ENCODE results near the gene CELSR1.

Gene CELSR1

GRCh38 chr22:46357711-46358520 is 179.5 kb downstream of the CELSR1 start:
- no peak for DNase-seq

DNA sequence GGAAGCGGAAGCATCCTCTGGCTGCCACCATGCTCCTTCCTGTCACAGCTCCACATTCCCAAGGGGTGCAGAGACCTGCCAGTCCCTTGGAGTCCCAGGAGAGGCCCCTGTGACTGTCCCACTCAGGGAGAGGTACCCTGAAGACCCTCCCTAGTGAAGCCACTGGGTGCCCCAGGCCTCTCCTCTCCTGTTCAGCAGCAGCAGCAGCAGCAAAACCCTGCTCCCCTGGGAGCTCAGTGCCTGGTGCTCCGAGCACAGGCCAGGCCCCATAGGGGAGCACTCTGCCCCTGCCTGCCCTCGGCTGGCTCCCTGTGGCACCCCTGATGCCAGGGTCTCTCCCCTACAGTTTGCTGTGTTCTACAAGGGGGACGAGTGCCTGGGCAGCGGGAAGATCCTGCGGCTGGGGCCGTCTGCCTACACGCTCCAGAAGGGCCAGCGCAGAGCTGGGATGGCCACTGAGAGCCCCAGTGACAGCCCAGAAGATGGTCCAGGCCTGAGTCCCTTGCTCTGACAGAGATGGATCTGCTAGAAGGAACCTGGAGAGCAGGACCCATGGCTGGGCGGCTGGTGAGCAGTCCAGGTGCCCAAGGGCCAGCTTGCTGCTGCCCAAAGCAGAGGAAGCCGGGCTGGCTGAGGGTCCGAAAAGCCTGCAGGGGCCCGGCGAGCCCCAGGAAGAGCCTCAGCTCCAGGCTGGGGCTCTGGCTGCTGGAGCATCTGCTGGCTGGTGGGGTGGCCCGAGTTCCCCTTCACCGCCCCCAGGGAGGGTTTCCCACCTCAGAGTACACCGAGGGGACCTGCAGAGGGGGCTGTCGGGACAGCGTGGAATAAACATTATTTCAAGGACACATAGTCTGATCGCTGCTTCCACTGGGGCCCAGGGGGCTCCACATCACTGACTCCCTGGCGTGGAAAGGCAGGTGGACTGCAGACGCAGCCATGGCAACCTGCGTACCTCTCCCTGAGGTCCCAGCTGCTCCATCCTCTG is 180.6 kb downstream of the CELSR1 start:
- no peak for DNase-seq

- no peak for DNase-seq
Observed at GRCh38 chr22:46355996-46356471, 181.4 kb downstream of the CELSR1 start.

DNA sequence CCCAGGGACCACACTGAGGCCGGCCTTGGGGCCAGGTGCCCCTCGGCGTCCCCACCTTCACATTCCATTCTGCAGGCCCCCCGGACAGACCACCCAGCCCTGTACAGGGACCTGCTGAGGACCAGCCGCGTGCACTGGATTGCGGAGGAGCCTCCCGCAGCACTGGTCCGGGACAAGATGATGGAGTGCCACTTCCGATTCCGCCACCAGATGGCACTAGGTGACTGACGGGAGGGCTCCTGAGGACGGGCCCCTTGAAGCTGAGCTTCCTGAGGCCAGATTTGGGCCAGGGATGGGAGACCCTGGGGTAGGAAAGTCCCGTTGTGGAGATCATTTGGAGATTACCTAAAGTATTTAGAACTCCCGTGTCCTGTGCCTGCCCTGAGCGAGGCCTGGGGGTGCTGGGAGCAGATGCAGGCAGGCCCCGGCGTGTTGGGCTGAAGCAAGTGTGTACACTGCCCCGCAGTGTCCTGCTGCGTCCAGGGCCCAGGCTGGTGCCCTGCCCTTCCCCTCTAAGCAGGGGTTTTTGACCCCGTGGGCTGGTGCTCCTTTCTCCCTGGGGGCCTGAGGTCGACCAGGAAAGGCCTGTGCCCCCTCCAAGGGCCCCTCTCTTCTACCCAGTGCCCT is 181.9 kb downstream of the CELSR1 start:
- no peak for DNase-seq

- no peak for DNase-seq
Observed at GRCh38 chr22:46354993-46355305, 182.5 kb downstream of the CELSR1 start.

- no peak for DNase-seq
Observed at GRCh38 chr22:46354176-46354992, 183.0 kb downstream of the CELSR1 start.

- DNase-seq: no peak
Observed at GRCh38 chr22:46353483-46354105, 183.8 kb downstream of the CELSR1 start.

- DNase-seq: no peak
Observed at GRCh38 chr22:46352691-46353386, 184.6 kb downstream of the CELSR1 start.

DNA sequence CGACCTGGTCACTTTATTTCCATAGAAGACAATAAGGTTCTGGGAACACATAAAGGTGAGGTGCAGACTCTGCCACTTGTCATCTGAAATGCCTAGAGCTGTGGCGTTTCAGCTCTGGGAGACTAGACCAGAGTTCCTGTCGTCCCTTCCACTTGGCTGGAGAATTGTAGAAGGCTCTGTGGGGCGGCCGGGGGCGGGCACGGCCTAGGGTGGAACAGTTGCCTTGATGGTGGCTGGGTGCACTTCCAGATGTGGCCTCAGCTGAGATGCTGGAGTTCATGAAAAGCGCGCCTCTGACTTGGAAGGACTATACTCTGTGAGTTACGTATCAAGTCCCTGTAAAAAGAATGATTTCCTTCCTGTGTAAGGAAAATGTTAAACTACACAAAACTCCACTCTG is 185.1 kb downstream of the CELSR1 start:
- no peak for DNase-seq

DNA sequence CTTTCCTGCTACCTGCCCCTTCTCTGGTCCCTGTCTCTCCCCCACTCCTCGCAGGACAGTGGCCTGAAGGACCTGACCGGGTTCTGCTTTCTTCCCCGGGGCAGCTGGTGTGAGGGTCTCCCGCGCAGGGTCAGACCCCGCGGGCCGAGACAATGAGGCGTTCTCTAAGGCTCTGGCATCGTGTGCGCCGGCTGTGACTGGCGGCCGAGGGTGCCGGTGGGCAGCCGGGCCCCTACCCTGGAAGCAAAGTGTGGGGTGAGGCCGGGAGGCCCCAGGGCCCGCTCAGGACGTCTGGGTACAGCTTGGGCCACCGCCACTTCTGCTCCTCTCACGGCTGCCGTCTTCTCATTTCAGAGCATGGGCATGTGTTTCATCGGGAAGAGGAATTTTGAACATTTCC is 185.7 kb downstream of the CELSR1 start:
- DNase-seq: no peak

DNA sequence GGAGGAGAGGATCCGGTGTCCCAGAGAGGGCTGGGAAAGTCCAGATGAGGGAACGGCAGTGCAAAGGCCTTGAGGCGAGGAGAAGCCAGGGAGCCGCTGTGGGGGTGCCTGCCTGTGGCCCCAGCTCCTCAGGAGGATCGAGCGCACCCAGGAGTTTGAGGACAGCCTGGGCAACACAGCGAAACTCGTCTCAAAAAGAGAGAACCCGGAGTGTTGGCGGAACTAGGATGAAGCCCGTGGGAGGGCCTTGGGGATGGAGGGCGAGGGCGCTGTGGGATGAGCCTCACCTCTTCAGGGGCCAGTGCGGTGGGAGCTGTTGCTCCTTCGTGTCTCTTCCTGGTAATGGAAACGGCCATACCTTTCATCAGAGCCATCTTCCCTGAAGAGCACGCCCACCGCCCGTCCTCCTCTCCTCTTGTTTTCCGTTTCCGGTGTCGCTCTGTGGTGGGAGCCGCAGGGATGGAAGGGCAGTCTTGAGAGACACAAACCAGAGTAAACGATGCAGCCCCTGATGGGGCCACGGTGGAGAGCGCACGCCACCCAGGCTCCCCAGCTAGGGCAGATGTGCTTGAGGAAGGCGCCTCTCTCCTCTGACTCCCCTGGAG is 186.2 kb downstream of the CELSR1 start:
- DNase-seq: no peak

DNA sequence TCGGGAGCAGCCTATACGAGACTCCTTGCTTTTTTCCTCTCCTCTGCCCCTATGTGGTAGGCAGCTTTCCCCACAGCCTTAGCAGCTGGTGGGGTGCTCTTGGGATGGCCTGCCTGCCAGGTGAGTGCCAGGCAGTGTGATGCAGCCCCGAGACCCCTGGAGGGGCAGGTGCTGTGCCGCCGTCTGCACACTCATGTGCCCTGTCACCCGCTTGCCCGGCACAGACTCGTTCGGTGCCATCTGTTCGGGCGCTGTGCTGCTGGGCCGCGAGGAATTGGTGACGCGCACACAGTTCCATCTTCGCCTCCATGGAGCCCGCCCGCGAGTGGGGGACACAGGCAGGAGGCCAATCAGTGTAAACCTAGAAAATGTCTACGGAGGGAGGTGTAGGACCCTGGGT is 186.8 kb downstream of the CELSR1 start:
- no peak for DNase-seq

DNA sequence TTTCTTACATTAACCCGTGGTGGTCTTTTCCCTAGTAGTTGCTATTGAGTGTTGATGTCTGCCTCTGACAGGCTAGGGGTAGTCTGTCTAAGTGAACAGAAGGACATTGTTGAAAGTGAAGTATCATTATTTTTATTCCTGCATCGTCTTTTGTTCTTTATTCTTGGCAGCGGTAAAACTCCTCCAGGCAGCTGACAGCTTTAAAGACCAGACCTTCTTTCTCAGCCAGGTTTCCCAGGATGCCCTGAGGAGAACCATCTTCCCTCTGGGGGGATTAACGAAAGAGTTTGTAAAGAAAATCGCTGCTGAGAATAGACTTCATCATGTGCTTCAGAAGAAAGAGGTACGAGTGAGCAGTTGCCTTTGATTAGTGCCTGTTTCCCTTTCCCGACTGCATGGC is 187.3 kb downstream of the CELSR1 start:
- DNase-seq: no peak

DNA sequence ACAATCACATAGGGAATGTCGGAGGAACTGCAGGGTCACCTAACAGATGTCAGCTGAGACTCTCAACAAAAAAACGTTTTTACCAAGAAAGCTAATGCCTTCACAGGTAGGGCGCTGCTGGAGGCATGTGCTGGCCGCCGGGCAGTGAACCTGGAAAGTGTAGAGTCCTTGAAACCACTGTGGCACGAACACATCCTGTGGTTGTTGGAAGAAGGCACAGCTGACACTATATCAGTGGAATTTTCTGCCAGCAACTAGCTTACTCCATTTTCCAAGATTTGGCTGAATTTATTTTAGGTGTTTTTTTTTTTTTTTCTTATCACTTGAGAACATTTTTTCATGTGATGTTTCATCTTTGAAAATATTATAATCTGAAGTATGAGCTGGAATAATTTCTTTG is 187.7 kb downstream of the CELSR1 start:
- DNase-seq: no peak

DNA sequence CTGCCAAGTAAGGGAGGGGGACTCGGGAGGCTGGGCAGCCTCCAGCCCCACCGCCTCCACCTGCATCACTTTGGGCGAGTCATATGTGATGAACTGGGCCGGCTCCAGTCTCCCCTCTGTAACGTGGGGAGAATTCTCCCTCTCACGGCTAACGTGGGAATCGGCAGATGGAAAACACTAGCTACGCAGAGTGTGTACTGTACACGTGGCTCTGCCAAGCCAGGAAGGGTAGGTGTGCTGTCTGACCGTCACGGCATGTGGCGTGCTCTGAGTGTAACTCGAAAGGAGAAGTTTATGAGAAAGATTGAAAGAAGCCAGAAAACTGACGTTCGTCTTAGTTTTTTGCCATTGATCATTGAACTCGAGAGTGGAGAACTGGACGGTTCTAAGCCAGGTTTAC is 188.2 kb downstream of the CELSR1 start:
- no peak for DNase-seq

DNA sequence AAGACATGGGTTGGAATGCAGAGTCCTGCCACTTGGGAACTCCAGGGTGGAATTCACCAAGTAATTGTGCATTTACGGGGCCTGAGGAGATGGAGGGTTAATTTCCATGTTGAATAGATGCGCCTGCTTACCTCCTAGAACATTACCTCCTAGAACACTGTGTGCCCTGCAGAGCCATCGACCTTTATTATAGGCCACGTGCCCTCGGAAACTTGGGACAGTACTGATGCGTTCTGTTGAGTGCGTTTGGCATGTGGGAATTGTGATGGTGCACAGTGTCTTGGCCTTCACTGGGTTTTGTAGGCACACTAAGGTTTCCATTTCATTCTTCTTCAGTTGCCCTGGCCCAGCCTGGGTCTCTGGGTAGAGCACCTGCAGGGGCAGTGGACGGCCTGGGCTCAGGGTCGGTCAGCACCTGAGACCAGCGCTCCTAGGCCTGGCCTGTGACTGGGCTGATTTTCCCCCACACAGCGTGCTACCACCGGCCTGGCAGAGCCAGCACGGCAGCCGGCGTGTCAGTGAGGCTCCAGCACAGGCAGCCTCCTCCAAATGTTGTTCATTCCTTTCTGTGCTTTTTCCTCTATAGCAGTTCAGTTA is 189.2 kb downstream of the CELSR1 start:
- DNase-seq: no peak

DNA sequence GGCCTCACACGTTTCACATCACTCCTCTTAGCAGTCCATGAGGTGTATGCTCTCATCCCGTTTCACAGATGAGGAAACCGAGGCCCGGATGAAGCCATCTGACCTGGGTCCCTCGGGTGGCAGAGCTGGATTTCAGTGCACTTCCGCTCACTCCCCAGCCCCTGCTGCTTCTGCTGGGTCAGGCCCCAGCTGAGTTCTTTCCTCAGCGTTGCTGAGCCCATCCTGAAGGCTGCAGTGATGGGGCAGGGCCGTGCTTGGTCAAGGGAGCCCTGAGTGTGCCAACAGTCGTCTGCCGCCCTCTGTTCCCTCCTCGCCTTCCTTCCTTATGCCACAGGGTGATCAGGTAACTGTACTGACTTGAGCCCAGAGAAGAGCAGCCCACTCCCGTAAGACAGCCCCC is 189.8 kb downstream of the CELSR1 start:
- no peak for DNase-seq

GRCh38 chr22:46346680-46347405 is 190.6 kb downstream of the CELSR1 start:
- no peak for DNase-seq

DNA sequence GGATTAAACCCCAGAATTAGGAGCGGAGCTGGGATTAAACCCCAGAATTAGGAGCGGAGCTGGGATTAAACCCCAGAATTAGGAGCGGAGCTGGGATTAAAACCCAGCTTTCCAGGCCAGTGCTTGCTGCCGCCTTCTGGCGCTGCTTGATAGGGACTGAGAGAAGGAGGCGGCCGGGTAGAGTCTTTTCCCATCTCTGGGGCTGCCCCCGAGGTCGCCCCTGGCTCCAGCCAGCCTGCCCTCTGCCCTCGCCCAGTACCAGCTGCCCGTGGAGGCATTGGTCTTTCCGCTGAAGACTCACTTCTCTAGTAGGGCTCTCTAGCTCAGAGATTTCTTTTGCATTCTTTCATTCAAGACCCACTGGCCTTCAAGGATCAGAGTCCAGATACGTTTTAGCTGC is 196.7 kb downstream of the CELSR1 start:
- DNase-seq: no peak

DNA sequence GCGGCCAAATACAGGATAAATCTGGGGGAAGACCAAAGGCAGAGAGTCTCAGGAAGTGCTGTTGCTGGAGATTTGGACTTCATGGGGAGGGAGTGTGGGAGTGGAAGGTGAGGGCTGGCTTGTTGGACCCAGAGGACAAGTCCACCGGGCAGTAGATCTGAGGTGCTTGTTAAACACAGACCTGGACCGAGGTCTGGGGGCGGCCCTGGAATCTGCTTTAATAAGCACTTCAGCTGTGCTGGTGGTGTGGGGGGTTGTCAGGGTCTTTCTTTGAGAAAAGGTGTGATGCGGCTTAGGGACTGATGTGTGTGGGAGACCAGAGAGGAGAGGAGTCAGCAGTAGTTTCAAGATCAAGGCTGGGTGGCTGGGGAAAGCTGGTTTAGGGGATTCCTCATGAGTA is 197.5 kb downstream of the CELSR1 start:
- DNase-seq: no peak
